Medulla oblongata (tissue), 1 donor: ENCODE data around the gene DDC.

ENCODE experiments used
- DNase-seq: peaks from one replicate; pipeline ENCODE4 v3.0.0-alpha.2; 2015; ENCODE audit errors: extremely low spot score

The DDC gene, protein sequence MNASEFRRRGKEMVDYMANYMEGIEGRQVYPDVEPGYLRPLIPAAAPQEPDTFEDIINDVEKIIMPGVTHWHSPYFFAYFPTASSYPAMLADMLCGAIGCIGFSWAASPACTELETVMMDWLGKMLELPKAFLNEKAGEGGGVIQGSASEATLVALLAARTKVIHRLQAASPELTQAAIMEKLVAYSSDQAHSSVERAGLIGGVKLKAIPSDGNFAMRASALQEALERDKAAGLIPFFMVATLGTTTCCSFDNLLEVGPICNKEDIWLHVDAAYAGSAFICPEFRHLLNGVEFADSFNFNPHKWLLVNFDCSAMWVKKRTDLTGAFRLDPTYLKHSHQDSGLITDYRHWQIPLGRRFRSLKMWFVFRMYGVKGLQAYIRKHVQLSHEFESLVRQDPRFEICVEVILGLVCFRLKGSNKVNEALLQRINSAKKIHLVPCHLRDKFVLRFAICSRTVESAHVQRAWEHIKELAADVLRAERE

DNA sequence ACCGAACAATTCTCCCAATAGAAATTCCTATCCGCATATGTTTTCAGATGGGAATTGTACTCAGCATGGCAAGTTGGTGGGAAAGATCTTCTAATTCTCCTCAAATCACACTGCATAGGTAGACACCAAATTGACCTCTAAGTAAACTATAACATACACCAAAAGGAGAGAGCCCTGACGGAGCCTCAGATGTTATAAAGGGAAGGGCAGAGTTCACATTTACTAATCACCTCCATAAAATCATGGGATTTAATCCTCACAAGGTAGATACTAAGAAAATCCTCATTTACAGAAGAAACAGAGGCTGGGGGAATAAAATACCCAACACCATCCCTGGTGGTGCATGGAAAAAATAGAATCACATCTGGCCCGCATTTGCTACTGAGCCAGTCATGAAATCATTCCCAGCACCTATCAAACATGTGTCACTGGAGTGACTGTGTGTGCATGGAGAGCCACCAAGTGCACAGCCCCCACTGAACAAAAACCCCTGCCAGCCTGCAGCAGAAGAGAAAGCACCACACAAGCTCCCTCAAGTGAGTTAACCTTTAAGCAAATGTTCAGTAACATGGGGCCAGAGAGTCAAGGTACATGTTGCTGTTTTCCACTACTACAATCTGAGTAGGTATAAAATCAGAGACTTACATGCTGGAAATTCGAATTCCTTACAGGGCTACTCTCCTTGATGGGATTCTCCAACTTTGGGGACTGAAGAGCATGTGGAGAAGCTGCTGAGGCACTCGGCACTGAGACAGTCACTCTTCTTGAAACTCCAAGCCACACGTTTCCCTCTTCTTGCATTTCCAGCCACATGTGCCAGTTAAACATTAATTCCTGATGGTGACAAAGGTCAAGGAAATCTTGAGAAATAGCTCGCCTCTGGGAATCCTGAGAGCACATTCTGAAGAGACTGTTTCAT is at the start of gene DDC:
Gene DDC (minus strand): TSS at position 766 of the 919 bp plus-strand sequence. CDS start 21,320 bp downstream, outside the sequence.
- no peak for DNase-seq

DNA sequence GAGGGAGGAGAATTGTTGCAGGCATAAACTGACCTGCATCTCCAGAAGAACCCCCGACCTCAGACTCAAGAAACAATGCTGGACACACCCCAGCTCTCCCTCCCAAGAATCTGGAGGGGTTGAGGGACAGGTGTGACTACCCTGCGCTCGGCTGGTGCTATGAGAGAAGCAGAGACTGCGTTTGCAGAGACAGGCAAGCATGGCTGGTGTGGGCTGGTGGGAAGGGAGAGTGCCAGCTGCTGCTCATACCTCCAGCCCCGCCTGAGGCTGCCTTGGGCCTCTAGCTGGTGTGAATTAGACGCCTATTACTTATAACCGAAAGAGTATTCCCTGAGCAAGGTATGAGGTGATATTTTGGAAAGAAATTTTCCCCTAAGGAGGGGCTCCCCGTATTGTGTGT is 48.3 kb upstream of the DDC start:
- no peak for DNase-seq

DNA sequence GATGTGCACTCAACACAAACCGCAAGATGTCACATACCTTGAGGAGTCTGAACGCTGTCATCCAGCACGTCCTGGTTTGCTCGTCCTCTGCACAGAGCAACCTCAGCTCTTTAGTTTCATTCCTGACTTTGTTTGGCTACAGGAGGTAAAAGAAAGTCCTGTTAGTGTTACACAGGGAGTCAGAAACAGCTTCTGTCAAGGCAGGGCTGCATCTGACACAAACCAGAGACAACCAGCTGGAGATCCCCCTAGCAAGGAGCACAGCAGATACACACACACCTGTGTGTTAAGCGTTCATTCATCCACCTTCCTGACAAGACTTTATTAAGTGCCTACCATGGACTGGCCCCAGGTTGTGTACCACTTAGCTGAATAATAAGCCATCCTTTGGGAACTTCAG is 47.5 kb upstream of the DDC start:
- no peak for DNase-seq

DNA sequence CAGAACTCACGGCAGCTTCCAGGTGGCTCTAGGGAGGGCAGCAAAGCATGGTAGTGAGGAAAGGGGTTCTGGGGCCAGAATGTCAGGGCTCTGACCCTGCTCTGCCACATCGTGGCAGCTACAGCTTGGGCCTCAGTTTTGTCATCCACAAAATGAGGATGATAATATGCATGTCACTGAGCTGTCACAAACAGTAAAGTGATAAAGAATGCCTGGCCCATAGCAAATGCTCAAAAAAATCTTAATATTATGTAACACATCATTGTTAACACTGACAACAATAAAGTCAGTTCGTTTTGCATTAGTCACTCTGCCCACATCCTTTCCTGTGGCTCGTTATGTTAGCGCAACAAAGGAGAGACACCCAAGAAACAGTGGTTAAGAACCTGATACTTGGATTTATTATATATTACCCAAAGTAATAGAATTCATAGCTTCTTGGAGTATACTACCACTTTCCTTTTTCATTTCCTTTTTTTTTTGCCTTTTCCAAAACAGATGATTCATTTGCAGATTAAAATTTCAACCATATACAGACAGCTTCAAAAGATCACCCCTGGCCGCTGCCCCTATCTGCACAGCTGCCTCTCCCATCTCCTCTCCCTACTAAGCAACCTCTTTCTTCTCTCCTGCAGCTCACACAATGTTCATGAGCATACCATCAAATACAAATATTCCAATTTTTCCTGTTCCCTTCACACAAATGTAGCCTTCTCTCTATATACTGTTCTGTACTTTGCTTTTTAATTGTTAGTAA is 45.5 kb upstream of the DDC start:
- no peak for DNase-seq

DNA sequence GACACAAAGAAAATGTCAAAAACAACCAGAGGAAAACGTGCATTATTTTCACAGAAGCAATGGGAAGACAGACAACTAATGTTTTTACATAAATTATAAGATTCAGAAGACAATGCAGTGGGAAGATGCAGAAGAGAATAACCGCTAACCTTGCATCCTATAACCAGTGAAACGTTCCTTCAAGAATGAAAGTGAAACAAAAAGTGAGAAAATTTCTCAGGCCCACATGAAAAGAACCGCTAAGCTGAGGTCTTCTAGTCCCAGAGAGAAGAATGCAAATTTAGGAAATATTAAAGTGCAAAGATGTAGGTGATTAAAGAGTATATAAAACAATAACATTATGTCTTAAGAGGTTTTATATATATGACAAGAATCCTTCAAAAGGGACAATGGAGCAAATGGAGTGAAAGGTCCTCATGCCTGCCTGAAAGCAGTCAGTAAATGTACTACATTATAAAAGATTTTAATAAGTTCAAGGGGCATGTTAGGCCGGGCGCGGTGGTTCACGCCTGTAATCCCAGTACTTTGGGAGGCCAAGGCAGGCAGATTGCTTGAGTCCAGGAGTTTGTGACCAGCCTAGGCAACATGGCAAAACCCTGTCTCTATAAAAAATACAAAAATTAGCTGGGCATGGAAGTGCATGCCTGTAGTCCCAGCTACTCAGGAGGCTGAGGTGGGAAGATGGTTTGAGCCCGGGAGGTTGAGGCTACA is 43.1 kb upstream of the DDC start:
- DNase-seq = no peak

DNA sequence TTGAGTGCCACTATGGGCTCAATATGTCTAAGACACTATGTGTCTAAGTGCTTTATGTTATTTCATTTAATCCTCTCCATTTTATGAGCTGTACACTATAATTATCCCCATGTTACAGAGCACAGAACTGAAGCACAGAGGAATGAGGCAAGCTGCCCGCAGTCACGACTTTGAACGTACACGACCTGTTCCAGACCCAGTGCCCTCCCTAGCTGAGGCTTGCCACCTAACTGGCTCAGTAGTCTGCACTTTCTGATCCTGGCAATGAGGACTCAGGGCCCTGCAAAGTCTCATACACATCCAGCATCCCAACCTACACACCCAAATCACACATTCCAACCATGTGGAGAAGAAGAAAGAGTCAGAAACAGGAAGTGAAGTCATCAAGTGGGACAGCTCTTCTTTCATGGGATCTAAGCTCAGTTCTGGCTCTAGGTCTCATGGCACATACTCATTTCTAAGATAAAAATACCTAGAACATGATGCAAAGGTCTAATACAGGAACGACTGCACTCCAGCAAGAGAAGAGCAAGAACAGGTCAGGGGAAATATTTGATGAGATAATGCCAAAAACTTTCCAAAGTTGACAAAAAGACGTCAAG is 42.4 kb upstream of the DDC start:
- no peak for DNase-seq

DNA sequence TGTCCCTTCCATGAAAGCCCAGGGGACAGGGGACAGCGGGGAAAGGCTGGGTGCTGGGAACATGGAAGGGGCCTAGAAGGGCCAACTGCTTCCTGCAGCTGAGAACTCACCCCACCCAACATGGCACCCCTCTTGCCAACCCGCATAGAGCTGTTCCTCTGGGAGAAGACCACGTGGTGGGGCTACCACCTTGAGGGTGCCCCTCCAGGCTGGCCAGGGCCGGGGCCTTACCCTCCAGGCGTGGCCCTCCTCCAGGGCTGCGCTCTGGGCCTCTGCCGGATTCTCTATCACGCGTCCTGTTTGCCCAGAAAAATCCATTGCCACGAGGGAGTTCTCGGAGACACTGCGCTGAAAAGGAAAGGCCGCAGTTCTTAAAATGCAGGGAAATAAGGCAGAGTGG is 39.9 kb upstream of the DDC start:
- DNase-seq = no peak

DNA sequence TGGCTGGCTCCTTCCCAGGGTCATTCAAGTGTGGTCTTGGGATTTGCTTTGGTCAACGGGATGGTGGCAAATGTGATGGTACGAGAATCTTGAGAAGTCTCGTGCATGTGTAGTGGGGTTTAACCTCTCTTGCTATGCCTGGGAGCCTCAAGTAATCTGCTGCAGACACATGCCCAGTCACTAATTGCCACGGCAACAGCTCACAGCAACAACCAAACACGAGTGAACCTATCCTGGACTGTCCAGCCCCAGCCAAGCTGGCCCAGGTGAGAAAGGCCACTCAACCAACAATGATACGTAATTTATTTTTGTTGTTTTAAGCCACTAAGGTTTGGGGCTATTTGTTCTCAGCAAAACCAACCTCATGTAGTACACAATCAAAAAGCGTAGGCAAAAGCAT is 38.1 kb upstream of the DDC start:
- DNase-seq = no peak

DNA sequence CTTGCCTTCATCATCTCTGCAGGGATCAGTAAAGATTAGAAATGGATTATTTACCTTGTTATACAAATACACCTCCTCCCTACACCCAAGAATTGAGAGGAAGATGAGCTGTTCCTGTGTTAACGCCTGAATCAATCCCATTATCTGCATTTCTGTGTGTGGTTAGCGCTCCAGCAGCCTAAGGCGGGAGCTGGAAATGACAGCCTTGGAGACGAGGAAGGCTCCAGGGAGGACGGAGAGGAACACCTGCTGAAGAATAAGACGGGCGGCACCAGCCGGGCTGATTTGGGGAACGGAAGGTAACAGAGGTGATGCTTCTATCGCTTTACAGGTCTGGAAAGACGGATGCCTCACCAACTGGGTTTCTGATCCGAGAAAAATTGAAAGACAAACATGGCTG is 34.2 kb upstream of the DDC start:
- DNase-seq = no peak

DNA sequence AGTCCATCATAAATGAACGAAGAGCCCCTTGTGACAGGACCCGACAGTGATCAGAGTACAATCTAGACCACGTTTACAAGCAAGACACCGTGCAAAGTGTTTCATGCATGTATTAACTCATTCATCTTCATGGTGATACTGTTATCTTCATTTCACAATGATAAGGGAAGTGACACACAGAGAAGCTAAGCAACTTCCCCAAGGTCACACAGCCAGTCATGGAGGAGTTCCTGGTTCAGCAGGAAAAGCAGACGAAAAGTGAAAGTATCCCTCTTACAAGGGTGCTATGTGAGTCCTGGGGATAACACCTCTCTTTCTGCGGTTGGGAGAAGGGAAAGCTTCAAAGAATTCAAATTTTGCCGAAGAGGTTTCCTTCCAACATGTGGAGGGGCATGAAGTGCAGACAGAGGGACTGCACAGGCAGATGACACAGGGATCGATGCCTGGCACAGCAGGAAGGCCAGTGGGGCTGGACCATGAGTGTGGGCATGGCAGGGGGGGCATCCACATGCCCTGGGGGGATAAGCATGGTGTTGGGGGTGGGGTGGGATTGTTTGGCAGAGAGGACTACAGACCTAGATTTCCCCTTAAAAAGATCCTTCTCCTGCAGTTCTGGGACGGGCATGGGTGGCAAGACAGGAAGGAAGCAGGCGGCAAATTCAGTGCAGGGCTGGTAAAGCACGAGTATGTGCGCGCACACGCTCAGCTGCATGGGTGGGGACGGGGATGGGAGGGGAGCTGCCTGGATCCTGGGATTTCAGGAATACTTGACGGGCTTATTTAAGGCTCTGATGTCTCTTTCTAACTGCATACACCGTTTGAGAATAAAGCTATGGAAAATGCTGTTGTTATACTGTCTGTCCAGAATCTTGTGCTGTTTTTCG is 33.5 kb upstream of the DDC start:
- DNase-seq = no peak

DNA sequence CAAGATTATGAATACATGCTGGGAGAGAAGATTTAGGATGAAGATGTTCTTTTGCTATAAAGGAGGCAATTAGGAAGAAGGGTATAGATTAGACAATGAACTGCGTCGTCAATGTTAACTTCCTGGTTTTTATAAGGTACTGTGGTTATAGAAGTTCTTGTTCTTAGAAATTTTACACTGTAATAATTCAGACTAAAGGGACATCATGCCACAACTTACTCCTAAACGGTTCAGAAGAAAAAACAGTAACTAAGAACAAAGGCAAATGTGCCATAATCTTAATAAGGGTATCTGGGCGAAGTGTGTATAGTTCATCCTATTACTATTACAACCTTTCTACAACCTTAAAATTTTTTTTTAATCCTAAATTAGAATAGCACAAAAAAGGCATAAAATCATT is 31.3 kb upstream of the DDC start:
- DNase-seq = no peak

DNA sequence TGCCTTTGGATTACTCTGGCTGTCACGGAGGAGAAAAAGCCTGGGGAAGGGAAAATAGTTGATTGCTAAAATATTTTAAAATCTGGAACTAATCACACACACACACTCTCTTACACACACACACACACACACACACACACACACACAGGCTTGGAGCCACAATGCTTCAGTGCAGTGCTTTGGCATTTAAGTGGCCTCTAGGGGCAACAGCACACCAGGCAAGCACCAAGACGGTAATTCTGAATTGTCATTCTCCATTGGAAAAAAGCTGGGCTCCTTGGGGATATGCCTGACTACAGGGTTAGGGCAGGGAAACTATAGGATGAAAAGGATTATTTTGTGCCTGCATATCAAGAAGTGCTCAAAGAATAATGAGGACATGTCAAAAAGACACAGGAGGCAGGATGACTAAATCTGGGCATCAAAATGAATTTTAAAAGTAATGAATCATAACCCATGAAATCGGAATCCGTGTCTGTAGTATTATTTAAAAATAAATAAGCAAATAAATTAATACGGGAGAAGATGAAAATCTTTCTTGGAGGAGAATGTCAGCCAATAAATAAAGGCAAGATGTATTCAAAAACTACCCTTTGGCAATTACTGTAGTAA is 30.4 kb upstream of the DDC start:
- DNase-seq = peak; percentile 73

DNA sequence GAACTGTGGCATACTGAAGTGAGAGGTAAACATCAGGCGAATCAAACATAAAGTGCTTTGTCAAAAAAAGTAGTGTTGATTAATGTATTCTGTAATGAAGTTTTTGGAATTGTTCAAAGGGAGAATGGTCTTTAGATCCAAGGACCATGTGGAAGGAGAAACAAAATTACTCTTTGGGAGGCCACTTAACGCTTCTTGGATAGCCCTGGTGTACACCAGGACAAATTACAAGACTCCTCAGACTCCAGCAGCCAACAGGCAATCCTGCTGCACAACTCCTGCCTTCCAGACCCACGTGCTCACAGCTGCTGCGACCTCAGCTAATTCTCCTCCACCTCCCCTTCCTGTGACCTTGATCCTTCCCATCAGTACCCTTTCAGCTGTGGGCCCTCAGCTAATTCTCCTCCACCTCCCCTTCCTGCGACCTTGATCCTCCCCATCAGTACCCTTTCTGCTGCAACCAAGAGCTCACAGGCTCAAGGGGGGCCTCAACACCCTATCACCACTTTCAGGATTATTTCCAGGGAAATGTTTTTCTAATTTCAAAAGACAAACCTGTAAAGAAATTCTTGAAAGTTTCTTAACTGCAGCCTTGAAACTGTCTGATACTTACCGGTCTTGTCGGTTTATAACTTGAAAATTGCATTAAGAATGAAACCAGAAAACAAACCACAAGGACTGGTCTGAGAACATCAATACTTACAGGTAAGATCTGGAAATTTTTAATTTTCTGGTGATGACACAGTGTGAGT is 29.7 kb upstream of the DDC start:
- no peak for DNase-seq

DNA sequence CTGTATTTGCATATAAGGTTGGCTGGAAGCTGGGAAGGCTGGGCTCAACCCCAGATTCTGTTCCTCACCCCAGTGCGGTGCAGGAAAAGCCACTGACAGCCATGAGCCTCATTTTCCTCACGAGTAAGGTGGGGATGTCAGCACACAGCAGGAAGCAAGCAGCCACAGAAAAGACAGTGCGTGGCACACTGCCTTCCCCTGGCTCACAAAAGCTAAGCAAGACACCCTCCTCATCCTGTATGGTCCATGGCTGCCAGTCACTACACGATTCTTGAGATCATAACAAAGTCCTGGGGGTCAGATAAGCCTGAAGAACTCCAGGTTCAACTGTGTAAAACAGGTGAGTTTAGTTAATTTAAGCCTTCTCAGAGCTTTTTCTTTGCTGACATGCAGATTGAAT is 28.9 kb upstream of the DDC start:
- no peak for DNase-seq

DNA sequence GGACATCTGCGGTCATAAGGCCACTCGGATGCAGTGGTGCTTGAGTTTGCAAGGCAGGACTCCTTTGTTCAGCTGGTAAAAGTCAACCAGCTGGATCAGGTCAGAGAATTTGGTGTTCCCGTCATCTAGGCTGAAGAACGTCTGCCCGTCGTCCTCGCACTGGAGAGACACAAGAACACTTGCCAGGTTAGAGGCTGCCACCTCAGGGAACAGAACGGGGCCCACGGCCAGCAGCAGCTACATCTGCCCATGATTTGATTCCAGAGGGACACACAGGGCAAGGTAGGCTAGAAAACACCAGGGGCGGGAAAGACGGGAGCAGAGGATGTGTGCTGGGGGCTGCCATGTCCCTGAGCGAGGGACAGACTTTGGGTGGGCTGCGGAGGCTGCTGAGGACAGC is 27.7 kb upstream of the DDC start:
- no peak for DNase-seq

DNA sequence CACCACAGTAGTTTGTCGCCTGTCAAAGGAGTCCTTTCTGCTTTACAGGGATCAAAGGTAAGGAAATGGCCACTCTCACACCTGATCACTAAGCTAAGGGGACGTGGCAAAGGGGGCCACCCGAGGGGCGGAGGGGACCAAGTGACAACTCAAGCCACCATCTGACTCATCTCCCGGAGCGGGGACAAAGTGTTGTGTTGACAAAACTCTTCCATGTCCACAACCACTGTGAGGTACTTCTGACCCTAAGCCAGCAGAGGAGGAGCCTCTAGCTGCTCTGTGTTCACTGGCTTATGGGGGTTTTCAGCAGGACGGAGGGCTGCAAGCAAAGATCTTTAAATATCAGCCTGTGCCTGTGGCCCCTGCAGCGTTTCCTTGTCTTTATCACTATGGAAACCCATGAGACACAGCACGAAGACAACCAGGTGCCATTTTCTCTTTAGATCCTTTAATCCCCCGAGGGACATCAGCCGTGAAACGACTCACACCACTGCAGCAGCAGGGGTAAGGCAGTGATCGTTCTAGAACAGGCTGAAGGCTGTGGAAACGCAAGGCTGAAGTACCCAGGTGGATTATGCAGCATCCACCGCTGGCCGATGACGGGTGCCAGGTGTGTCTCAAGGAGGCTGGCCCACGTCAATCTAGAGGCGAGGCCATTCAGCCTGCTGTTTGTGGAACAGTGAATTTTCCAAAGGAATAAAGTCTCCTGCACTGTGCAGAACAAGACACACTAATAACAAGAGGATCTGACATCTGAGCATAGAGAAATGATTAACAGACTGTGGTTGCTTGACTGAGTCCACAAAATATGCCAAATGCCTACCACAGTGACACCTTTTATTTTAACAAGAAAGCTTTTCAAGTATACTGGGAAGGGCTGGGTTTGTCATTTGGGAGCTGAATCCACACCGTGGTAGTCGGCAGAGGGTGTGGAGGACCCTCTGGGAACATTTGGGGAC is 26.6 kb upstream of the DDC start:
- DNase-seq = no peak

DNA sequence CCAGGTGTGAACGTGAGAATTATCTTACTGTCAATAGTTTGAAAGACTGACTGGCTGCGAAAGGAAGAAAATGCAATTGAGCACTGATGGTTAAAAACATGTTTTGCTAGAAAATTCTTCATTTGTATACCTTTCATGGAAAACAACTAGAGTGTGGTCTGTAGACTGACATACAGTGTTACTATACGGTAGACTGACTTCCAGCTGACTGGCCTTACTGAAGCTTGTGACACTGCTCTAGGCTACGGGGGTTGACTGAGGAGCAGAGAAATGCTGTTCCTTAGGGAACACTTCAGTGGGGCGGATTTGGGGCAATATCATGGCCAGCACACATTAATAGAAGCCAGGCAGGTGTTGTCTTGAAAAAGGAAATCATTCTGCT is 25.9 kb upstream of the DDC start:
- DNase-seq = no peak

DNA sequence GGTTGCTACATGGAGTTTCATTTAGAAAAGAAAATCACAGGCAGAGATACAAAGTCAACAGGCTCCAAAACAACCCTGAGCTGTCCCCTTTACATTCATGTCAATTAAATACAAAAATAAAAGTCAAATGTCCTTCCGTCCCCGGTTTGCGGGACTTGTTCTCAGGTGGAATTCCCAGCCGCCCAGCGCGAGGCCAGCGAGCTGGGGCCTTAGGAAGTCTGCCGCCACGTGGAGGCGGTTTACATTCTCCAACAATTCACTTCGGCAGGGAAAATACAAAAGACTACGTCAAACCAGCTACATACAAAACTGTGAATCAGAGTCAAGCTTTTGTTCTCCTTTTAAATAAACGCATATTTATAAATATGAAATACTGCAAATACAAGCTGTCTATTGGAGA is 25.3 kb upstream of the DDC start:
- no peak for DNase-seq
